GM10266 (cell line): Measurements from ENCODE around the gene GPS1.

ENCODE experiments used
- DNase-seq: peaks from one replicate; pipeline ENCODE4 v3.0.0; 2012; ENCODE audit errors: extremely low spot score
- TF ChIP-seq, protein P1 (sequence below): IDR thresholded peaks from 2 replicates; pipeline ENCODE4 v1.5.1; 2012; ENCODE audit warnings: mild to moderate bottlenecking, low read depth; ENCODE audit not compliant: control insufficient read depth, insufficient read depth; ENCODE audit errors: missing control alignments

GPS1 gene

DNA sequence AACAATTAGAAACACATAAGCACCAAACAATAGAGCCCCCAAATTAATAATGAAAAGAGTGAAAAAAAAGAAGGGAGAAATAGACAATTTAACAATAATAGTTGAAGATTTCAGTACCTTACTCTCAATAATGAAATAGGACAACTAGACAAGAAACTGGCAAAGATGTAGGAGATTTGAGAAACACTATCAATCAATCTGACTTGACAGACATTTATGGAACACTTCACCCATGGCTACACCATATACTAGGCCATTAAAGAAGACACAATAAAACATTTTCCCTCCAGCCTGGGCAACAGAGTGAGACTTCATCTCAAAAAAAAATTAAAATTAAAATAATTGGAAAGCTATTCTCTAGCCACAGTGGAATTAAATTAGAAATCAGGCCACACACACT, 18.9 kb downstream of the GPS1 start:
- no peak for DNase-seq
- TF ChIP-seq, protein P1, sequence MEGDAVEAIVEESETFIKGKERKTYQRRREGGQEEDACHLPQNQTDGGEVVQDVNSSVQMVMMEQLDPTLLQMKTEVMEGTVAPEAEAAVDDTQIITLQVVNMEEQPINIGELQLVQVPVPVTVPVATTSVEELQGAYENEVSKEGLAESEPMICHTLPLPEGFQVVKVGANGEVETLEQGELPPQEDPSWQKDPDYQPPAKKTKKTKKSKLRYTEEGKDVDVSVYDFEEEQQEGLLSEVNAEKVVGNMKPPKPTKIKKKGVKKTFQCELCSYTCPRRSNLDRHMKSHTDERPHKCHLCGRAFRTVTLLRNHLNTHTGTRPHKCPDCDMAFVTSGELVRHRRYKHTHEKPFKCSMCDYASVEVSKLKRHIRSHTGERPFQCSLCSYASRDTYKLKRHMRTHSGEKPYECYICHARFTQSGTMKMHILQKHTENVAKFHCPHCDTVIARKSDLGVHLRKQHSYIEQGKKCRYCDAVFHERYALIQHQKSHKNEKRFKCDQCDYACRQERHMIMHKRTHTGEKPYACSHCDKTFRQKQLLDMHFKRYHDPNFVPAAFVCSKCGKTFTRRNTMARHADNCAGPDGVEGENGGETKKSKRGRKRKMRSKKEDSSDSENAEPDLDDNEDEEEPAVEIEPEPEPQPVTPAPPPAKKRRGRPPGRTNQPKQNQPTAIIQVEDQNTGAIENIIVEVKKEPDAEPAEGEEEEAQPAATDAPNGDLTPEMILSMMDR: no peak

DNA sequence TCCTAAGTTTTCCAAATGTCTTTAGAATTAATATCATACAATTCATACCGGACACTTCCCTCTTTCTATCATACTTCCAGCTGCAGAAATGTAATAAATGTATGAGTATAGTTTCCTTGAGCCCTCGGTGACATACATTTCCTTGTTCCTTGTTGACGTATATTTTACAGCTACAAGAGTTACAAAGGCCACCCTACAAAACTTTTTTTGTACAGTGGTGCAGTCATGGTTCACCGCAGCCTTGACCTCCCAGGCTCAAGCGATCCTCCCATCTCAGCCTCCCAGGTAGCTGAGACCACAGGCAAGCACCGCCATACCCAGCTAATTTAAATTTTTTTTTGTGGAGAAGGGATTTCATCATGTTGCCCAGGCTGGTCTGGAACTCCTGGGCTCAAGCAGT, 21.1 kb downstream of the GPS1 start:
- TF ChIP-seq, protein P1: no peak
- no peak for DNase-seq

DNA sequence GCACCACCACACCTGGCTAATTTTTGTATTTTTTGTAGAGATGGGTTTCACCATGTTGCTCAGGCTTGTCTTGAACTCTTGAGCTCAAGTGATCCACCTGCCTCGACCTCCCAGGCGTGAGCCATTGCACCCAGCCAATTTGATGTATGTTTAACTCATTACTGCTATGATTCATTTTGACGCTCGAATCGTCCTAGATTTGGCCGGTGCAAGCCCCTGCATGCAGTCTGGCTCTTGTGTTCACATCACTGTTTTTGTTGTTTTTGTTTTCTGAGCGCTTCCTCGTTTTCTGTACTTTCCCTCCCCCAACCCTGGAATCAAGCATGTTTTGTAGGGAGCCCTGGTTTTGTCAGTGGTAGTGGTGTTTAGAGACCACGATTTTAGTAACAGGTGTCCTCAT, 21.7 kb downstream of the GPS1 start:
- DNase-seq: no peak
- TF ChIP-seq, protein P1: no peak

DNA sequence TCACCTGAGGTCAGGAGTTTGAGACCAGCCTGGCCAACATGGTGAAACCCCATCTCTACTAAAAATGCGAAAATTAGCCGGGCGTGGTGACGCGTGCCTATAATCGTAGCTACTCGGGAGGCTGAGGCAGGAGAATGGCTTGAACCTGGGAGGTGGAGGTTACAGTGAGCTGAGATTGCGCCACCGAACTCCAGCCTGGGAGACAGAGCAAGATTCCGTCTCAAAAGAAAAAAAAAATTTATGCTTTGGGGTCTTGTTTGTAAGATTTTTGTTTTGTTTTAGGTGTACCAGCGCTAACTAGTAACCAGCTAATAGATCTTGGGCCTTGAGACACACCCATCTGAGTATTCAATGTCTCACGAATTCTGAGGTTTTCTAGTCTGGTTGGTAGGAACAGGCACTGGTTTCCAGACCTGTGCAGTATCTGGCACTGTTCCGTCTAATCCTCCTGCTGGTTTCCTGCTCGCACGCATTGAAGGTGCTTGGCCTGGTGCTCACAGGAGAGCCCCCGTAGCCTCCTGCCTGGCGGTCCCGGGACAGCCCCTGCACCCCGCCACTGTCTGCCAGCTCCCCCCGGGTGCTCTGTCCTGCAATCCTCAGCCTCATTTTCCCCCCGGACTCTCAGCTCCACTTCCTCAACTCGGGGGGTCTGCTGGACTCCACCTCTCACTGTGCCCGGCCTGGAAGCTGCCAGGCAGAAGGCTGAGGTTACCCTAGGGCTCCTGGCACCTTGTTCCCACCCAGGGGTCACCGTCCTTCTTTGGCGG, 24.5 kb downstream of the GPS1 start:
- no peak for DNase-seq
- TF ChIP-seq, protein P1: no peak

DNA sequence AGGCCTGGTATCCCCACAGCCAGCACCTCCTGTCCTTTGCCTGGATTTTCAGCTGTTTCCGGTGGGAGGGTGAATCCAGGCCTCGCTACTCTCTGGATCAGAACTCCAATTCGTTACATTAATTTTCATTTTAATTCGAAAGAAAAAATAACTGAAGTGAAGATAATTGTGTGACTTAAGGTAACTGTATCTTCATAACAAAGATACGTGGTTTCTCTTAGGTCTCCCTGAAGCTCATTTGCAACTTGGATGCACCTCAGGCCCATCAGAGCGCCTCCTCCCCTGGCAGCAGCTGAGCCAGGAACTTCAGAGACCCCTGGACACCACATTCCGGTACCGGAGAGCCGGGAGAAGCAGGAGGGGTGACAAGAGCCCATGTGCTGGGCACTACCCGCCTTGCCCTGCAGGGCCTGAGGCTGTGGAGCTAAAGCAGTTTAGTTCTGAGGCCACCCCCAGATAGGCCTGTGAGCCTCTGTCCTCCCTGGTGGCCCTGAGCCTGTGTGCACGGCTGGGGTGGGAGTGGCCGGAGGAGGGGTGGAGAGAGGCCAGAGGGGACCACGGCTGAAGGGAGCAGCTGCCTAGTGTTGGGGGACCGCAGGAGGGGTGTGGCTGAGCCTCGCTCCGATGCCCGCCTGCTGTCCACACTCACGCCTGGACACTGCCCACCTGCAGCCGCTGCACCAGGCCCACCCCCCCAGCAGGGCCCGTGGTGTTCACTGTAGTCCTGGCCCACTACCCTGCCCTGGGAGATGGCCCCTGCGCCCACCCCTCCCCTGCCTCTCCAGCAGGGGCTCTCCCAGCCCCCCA, 25.3 kb downstream of the GPS1 start:
- TF ChIP-seq, protein P1: no peak
- DNase-seq: no peak

DNA sequence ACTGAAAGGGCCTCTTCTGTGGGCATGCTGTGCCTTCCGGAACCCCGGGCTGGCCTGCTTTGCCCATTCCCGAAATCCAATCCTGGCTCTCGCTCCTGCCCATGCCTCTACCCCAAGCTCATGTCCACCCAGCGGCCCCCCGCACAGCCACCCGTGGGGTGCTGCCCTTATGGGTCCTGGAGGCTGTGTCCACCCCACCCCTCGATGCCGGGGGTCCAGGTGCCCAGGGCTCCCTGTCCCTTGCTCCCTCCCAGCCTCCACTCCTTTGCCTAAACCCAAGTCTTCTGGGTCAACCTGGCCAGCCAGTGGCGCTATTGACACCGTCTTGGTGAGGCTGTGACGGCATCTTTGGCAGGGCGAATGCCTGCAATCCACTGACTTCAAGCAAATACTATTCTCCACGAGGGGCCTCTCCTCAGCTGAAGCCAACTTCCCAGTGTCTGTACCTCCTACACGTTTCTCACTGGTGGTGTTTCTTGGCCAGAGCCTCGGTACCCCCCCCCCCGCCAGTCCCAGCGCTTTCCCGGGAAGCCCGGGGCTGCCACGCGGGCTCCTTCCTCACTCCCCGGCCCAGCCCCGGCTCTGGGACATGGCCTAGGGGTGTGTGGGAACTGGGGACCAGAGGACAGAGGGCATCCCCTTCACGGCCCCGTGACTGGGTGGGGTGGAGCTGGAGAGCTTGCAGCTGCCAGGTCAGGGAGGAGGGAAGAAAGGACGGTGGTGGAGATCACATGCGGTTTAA, 26.1 kb downstream of the GPS1 start:
- TF ChIP-seq, protein P1: no peak
- no peak for DNase-seq
